ENCODE data around the gene PIGP. TPM values are rescaled to one million over a fixed set of nuclear protein-coding genes. Genes with fewer than 3 reads are reported as not detected.

Gene PIGP
- total and polyA plus RNA-seq, 2 of the 13 experiments (the other 11 are each of a cell fraction or from before 2014, with no cell fraction given), result 14.8 to 33.4 TPM

DNA sequence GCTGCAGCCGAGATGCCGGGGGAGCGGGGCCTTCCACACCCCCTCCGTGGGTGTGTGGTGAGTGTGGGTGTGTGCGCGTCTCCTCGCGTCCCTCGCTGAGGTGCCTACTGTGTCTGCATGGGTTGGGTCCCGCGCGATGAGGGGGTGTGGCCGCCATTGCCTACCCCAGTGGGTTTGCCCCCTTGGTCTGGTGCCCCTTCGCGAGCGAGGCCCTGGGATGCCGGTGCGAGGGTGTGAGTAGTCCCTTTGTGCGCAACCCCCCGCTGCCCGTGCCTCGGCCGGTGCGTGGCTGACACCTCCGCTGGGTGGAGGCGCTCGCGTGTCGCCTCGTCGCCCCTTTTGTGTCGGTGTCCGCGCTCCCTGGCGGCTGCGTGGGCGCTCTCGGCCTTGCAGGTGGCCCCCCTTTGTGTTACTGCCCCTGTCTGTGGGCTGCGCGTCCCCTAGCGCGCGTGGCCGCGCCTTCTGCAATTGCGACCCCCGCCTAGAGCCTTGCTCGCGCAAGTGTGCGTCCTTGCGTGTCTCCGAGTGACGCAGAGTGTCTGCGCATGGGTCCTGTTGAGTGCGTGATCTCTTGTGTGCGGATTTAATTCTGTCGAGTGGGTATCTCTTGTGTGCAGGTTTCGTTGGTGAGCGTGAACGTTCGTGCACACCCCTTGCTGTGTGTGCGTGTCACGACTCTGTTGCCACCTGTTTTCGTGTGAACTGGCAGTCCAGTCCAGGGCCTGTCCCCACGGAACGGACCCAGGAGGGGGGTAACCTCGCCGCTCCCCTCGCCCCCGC lies 736 bp upstream of the PIGP start (continued):
- TF ChIP-seq ZBTB49 (CRISPR knock-in tag; IDR thresholded peaks at IDR 0.05; ENCODE audit: borderline replicate concordance), result no peak
- no peak for TF ChIP-seq STAG1 (CRISPR knock-in tag; IDR thresholded peaks at IDR 0.05)
- TF ChIP-seq, protein P1, sequence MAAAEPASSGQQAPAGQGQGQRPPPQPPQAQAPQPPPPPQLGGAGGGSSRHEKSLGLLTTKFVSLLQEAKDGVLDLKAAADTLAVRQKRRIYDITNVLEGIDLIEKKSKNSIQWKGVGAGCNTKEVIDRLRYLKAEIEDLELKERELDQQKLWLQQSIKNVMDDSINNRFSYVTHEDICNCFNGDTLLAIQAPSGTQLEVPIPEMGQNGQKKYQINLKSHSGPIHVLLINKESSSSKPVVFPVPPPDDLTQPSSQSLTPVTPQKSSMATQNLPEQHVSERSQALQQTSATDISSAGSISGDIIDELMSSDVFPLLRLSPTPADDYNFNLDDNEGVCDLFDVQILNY (CRISPR knock-in tag; conservative IDR thresholded peaks at IDR 0.05), result no peak
- no peak for TF ChIP-seq AFF4 (CRISPR knock-in tag; IDR thresholded peaks at IDR 0.05)
- TF ChIP-seq, protein P2, sequence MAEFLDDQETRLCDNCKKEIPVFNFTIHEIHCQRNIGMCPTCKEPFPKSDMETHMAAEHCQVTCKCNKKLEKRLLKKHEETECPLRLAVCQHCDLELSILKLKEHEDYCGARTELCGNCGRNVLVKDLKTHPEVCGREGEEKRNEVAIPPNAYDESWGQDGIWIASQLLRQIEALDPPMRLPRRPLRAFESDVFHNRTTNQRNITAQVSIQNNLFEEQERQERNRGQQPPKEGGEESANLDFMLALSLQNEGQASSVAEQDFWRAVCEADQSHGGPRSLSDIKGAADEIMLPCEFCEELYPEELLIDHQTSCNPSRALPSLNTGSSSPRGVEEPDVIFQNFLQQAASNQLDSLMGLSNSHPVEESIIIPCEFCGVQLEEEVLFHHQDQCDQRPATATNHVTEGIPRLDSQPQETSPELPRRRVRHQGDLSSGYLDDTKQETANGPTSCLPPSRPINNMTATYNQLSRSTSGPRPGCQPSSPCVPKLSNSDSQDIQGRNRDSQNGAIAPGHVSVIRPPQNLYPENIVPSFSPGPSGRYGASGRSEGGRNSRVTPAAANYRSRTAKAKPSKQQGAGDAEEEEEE (CRISPR knock-in tag; IDR thresholded peaks at IDR 0.05; ENCODE audit: borderline replicate concordance), result no peak
- TF ChIP-seq ZNF629 (CRISPR knock-in tag; conservative IDR thresholded peaks at IDR 0.05), result no peak
- no peak for TF ChIP-seq KDM5B (CRISPR knock-in tag; IDR thresholded peaks at IDR 0.05; ENCODE audit: borderline replicate concordance)
- no peak for TF ChIP-seq ZNF572 (CRISPR knock-in tag; IDR thresholded peaks at IDR 0.05)
- TF ChIP-seq ARHGAP35 (CRISPR knock-in tag; IDR thresholded peaks at IDR 0.05; ENCODE audit: borderline replicate concordance), result no peak; the same call in 1 of the 2 replicates
- TF ChIP-seq ZNF407 (CRISPR knock-in tag; IDR thresholded peaks at IDR 0.05; ENCODE audit: not compliant biosample characterization), result peak; percentile 39
